IPS DF 4.7 (cell line): ENCODE measurements around the gene LRRK1.

ENCODE experiments used
- DNase-seq: peaks from one replicate; pipeline ENCODE4 v3.0.0-alpha.2; 2013; ENCODE audit warnings: low spot score; ENCODE audit errors: extremely low read depth

LRRK1 gene

DNA sequence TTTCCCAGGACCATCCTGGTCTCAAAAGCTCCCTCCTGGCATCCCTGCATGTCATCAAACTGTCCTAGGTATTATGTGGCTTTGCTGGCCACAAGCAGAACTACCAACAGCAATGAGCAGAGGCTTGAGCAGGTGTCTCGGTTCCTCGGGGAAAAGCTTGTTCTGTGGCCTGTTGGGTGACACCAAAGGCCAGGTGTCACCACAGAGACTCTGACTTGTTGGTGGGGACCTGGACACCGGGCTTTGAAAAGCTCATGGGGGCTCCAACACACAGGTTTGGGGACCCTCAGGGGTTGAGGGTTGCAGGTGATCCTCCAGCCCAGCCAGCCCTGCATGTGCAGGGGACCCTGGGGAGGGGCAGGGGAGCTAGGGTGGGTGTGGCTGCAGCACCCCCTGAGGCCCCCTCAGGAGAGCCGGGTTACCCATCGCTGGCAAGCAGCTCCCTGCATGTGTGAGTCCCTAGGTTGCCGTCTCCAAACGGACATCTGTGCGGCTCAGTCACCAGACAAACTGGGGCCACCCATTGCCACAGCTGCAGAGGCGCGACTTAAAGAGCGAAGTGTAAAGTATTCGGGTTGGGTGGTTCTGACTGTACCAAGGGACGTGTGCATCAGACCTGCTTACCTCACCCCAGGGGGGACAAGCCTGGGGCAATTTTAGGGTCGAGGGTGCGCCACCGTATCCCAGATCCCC lies 192.6 kb downstream of the LRRK1 start:
- no peak for DNase-seq

DNA sequence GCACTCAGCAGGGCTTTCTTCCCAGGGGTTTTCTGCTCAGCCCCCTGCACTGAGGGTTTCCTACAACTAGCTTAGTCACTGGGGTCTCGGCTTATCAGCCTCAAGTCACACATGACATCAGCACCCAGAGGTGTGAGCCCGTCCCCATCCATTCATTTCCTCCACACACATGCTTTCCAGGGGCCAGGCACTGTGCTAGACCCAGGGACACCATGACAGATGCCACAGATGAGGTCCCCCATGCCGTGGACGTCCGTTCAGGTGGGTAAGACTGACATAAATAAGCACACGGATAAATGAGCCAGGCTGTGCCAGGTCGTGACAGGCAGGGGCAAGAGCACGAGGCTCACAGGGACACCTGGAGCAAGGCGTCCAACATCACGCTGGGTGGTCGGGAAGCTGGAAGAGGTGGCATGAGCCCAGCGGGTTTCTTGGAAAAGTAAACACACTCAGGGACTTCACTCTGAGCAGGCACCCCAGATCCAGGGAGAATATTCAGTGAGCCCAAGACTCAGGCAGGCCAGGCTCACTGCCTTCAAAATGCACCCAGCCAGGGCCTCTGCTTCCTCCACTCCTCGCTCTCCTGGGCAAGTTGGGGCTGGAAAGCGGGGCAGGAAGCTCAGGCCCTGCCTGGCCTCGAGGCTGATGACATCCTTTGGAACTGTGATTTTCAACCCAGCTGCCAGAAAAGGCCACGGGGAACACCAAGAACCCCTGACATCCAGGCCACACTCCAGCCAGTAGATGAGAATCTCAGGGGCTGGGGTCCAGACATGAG lies 193.4 kb downstream of the LRRK1 start:
- no peak for DNase-seq

DNA sequence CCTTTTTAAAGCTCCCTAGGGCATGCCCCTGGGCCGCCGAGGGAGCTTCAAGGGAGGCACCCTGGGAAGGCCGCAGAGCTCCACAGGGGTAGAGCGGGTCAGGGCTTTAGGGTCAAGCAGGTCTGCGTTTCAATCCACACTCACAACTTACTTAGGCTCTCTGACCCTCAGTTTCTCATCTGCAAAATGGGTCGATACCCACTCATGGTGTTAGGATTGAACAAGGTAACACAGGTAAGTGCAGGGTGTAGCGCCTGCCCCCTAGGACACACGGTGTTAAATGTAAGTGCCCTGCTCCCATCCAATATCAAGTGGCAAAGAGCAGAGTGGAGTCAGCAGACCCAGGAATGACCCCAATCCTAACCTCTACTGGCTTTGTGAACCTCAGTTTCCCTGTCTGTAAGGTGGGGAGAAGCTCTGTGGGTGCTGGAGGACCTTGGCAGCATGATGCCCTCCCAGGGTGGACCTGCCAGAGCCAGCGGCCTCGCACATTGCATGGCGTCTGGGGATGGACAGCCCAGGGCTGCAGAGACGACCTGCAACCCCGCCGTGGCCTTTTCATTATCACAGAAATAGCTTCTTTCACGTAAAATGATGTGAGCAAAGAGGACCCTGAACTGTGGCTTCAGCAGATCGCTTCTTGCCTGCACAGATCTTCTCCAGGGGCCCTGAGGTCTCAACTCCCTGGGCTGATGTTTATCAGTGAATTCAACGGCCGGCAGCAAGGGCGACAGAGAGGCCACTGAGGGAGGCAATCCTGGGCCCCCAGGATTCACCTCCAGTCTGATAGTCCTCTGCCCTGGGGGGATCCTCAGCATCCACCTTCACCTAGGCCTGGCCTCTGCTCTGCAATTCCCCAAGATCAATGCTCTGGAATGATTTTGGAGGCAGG lies 194.2 kb downstream of the LRRK1 start:
- DNase-seq, result no peak

DNA sequence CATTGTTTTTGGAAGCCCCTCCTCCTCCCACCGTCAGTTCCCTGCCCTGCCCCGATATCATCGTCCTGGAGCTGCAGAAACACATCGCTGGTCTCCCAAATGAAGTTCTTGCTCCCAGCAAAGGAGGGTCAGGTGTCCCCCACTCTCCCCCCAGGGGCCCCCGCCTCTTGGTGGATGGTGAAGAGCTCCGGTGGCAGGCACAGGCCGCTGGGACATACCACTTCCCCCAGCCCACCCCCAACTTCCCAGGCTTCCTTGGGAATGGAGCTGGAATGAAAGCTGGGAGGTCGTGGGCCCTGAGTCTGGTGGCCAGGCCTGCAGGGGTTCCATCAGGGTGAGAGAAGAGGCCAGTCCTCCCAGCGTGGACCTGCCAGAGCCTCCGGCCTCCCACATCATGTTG lies 195.0 kb downstream of the LRRK1 start:
- DNase-seq, result no peak

DNA sequence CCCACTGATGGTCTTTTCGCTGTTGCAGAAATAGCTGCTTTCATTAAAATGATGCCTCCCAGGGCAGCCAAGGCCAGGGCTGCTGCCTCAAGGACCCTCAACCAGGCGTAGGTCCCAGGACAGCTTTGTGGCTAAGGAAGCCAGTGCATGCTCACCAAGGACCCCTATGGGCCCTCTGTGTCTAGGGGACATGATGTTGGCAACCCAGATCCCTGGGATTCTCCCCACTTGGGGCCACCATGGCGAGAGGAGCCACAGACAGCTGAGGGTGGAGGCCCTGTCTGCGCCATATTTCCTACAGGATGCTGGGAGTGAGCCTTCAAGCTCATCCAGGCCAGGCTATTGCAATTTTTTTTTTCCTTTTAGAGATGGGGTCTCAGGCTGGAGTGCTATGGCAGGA lies 195.5 kb downstream of the LRRK1 start:
- no peak for DNase-seq

DNA sequence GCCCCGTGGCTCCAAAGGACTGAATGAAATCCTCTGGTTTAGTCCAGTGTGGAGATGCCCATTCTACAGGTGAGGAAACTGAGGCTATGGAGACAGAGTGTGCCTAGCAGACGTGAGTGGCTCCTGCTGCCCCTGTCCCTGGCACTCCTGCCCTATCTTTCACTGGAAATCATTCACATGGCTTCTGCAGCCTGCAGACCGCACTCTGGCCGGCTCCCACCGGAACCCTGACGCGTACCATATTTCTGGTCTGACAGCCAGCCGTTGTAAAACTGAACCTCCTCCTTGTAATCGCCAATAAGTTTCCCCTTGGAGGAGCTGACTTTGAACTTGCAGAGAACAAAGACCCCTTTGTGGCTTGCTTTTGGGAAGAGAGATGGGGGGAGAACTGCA lies 196.2 kb downstream of the LRRK1 start:
- DNase-seq, result no peak

DNA sequence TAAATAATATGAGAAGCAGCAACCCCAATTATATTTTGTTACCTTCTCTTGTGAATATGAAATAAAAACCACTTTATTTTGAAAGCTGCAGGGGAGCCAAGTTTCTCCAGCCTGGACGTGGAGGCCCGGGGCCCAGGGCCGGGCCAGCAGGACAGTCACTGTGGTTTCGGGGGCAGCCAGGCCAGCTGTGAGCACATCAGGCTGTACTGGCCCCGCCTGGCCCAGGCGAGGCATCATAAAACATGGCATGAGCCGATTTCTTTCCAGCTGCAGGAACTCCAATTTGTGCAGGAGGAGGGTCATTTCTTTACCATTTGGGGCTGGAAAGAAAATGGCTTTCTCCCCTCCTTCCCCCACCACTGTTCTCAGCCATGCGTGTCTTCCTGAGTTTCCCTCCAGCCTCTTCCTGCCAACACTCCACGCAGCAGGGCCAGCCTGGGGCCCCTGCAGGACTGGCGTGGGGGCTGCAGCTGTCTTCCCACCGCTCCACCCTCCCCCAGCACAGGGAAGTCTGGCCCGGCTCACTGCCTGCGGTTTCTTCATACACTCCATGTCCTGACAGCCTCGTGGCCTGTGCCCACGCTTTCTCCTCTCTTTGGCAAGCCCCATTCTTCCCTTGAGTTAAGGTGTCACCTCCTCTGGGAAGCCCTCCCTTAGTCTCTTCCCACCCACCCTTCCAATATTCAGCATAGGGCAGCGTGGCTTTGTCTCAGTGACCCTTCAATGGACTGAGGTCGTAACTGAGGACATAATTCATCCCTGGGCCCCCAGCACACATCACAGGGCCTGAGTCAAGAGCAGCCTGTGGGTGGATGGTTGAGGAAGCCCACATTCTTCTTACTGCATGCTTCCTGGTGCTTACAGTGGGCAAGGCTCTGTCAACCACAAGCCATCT lies 196.9 kb downstream of the LRRK1 start:
- no peak for DNase-seq

DNA sequence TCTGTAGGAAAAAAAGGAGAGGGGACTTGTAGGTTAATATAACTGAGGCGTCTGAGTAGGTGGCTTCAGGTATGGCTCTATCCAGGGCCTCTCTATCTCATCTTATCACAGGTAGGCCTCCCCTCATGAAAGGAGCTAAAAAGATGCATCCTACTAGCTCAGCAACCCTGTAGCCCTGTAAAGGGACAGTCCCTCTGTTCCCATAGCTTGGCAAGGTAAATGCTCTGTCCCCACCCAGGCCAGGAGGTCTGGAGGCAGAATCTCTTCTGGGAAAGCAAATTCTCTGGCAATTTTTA lies 197.5 kb downstream of the LRRK1 start:
- no peak for DNase-seq

DNA sequence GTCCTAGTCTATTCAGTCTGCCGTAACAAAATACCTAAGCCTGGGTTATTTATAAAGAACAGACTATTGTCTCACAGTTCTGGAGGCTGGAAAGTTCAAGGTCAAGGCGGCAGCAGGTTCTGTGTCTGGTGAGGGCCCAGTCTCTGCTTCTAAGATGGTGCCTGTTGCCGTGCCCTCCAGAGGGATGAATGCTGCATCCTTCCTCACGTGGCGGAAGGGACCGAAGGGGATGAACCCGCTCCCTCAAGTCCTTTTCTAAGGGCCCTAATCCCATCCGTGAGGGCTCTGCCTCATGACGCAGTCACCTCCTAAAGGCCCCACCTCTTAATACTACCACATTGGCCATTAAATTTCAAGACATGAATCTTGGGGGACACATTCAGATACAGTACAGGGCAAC lies 199.0 kb downstream of the LRRK1 start:
- no peak for DNase-seq

DNA sequence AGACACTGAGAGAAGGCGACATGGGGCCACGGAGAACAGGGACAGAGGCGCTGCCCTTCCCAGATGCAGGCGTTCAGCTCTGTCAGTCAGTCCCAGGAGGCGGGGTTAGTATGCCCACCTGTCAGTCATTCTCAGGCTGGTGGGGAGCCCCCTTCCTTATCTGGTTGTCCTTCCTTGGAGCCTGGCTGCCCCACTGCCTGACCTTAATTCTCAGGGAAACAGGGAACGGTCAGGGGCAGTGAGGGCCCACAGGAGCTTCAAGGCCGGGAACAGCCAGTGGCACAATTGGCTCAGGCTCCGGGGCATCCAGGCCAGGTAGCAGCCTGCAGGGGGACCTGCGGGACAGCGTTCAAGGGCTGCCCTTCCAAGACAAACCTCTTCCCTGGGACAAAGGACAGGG lies 199.5 kb downstream of the LRRK1 start:
- no peak for DNase-seq

DNA sequence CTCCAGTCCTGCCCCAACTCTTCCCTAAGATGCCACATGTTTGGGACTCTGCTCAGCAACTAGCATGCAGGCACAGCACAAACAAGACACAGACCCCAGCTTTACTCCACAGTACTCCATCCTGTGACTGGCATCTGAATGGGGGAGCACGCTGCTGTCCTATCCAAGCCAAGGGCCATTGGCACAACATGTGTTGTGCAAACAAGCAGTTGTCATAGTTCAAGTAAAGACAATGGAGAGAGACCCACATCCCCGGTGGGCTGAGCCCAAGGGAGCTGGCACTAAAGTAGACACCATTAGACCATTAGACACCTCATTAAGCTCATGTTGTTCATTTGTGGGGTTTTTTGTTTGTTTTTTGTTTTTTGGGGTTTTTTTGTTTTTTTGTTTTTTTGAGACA lies 200.0 kb downstream of the LRRK1 start:
- DNase-seq, result no peak
